Prostate gland (tissue), 2 donors: ENCODE measurements around the gene RTF2.

ENCODE experiments used
- POLR2A ChIP-seq: fragments of 450-650 bp; IDR thresholded peaks from one replicate; pipeline ENCODE4 v1.6.1; 2016; ENCODE audit warnings: antibody characterized with exemption, mild to moderate bottlenecking
- POLR2AphosphoS5 ChIP-seq: sonication (generic); formaldehyde crosslinking; IDR thresholded peaks from one replicate; pipeline ENCODE4 v1.6.1; 2017; ENCODE audit warnings: antibody characterized with exemption
- TF ChIP-seq, protein P1 (sequence below), 4 experiments: fragments of 200-600 bp in 2 of 4; fragments of 450-650 bp in 2 of 4; sonication (generic) in 2 of 4; IDR thresholded peaks; 1 replicate in 3 of 4; 2 replicates in 1 of 4; pipeline ENCODE4 v1.5.1; 2016 to 2019; ENCODE audit warnings: antibody characterized with exemption in 4 of 4, mild to moderate bottlenecking in 2 of 4, moderate library complexity in 2 of 4

DNA sequence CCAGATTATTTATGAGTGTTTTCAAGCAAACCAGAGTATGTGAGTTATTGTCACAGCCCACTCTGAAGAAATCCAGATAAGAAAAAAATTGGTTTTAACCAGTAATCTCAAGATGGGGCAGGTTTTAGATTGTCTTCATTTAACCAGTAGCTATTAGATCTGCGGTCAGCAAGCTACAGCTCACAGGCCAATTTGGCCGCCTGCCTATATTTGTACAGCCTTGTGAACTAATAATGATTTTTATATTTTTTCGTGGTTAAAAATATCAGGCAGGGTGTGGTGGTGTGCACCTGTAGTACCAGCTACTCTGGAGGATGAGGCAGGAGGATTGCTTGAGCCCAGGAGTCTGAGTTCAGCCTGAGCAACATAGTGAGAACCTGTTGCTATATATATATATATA is 69.6 kb downstream of the RTF2 start:
- TF ChIP-seq, protein P1, sequence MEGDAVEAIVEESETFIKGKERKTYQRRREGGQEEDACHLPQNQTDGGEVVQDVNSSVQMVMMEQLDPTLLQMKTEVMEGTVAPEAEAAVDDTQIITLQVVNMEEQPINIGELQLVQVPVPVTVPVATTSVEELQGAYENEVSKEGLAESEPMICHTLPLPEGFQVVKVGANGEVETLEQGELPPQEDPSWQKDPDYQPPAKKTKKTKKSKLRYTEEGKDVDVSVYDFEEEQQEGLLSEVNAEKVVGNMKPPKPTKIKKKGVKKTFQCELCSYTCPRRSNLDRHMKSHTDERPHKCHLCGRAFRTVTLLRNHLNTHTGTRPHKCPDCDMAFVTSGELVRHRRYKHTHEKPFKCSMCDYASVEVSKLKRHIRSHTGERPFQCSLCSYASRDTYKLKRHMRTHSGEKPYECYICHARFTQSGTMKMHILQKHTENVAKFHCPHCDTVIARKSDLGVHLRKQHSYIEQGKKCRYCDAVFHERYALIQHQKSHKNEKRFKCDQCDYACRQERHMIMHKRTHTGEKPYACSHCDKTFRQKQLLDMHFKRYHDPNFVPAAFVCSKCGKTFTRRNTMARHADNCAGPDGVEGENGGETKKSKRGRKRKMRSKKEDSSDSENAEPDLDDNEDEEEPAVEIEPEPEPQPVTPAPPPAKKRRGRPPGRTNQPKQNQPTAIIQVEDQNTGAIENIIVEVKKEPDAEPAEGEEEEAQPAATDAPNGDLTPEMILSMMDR (IDR thresholded peaks at IDR 0.05), result no peak
- TF ChIP-seq POLR2AphosphoS5, result no peak
- no peak for TF ChIP-seq POLR2A
